ENCODE measurements around the gene ANGPTL8. TPM values are rescaled to one million over a fixed set of nuclear protein-coding genes. Genes with fewer than 3 reads are reported as not detected.

Gene ANGPTL8
- total RNA-seq, 1 donor: not detected

DNA sequence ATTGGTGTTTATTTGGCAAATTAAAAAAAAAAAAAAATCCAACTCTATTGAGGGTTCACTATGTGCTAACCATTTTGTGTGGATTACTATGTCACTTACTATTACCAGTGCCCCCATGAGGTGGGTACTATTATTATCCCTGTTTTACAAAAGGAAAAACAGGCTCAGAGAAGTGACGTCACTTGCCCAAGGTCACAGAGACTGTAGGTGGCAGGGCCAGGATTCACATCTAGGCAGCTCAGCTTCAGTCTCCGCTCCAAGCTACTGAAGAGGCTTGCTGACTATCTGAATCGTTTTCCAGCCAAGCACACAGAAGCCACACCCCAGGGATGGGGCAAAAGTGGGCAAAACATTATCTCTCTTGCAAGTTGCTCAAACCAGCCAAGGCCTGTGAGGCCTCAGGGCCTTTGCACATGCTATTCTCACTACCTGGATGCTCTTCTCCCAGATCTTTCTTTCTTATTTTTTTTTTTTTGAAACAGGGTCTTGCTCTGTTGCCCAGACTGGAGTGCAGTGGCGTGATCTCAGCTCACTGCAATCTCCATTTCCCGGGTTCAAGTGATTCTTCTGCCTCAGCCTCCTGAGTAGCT is 4.8 kb upstream of the ANGPTL8 start:
- TF ChIP-seq CTCF (IDR thresholded peaks at IDR 0.05; ENCODE audit: insufficient read depth, low read length): no peak
- no peak overlapping the region for H3K4me3 ChIP-seq (ENCODE audit: low read depth, low read length)
- DNase-seq (ENCODE audit: low read depth): no peak

DNA sequence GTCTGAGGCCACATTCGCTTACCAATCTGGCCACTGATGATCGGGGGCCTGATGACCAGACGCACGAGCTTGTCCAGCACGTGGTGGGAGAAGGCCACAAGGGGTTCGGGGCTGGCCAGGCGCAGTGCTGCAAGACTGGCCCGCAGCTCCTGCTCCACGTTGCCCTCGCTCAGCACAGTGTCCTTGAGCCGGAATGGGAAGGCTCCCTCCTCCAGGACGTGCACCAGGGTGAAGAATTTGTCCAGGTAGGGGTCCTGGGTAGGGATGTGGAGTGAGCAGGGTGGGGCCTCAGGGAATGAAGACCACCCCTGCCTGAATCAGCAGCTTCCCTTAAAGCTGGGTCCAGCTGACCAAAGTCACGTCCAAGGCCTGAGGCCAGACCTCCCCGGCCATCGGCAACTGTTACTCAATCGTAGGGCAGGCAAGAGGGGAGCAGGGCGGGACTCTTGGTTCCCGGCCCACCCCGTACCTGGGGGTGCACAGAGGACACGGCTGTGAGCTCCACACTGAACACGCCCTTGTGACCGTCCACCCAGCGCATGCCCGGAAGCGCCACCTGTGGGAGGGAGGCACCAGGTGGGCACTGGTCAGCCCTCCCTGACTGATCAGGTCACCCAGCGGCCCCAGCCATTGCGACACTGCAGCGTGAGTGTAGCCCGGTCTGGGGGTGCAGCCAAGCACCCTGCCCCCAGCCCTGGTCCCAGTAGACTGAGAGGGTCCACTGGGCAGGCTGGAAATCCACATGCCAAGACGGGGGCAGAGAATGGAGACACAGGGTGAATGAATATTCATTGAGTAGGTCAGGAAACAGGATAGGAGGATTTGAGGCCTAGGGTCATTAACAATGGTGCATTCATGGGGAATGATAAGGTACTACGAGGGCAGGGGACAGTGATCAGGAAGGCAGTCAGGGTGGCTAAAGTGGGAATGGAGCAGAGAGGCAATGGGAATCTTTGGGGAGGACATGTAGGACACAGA is 2.8 kb upstream of the ANGPTL8 start:
- DNase-seq (ENCODE audit: low read depth): no peak
- TF ChIP-seq CTCF (IDR thresholded peaks at IDR 0.05; ENCODE audit: insufficient read depth, low read length): no peak
- H3K4me3 ChIP-seq (ENCODE audit: low read depth, low read length): no peak overlapping the region

GRCh38 chr19:11237321-11237720 is 2.1 kb upstream of the ANGPTL8 start:
- H3K4me3 ChIP-seq (ENCODE audit: low read depth, low read length): no peak overlapping the region
- DNase-seq (ENCODE audit: low read depth): no peak
- TF ChIP-seq CTCF (IDR thresholded peaks at IDR 0.05; ENCODE audit: insufficient read depth, low read length): no peak

GRCh38 chr19:11238041-11238440 is 1.4 kb upstream of the ANGPTL8 start:
- DNase-seq (ENCODE audit: low read depth): no peak
- TF ChIP-seq CTCF (IDR thresholded peaks at IDR 0.05; ENCODE audit: insufficient read depth, low read length): no peak
- no peak overlapping the region for H3K4me3 ChIP-seq (ENCODE audit: low read depth, low read length)

GRCh38 chr19:11238781-11239376 is 540 bp upstream of the ANGPTL8 start:
- no peak for DNase-seq (ENCODE audit: low read depth)

GRCh38 chr19:11240008-11240444 is 607 bp downstream of the ANGPTL8 start:
- no peak for TF ChIP-seq CTCF (IDR thresholded peaks at IDR 0.05; ENCODE audit: insufficient read depth, low read length)
- DNase-seq (ENCODE audit: low read depth): no peak
- no peak overlapping the region for H3K4me3 ChIP-seq (ENCODE audit: low read depth, low read length)

More at GRCh38 chr19:11238781-11239376, 540 bp upstream of the ANGPTL8 start:
- no peak for TF ChIP-seq CTCF (IDR thresholded peaks at IDR 0.05; ENCODE audit: insufficient read depth, low read length)
- H3K4me3 ChIP-seq (ENCODE audit: low read depth, low read length): no peak overlapping the region
